VCaP (cell line): Measurements from ENCODE around the gene NTF4.
A peak's percentile ranks its signal among the peaks of the same experiment; 100 is the strongest.
"Not testable (repeated sequence)": the region's sequence is repeated elsewhere in the genome, so short reads cannot be mapped to it uniquely, and the experiment has no call there.

Experiments used
- H3K27ac ChIP-seq: fragments of 450-650 bp; 2 replicates; pipeline ENCODE4 v1.5.1; 2017
- TF ChIP-seq, protein P1 (sequence below): fragments of 450-650 bp; conservative IDR thresholded peaks from 2 replicates; pipeline ENCODE4 v1.5.1; 2017; ENCODE audit warnings: mild to moderate bottlenecking, moderate library complexity

Gene NTF4

DNA sequence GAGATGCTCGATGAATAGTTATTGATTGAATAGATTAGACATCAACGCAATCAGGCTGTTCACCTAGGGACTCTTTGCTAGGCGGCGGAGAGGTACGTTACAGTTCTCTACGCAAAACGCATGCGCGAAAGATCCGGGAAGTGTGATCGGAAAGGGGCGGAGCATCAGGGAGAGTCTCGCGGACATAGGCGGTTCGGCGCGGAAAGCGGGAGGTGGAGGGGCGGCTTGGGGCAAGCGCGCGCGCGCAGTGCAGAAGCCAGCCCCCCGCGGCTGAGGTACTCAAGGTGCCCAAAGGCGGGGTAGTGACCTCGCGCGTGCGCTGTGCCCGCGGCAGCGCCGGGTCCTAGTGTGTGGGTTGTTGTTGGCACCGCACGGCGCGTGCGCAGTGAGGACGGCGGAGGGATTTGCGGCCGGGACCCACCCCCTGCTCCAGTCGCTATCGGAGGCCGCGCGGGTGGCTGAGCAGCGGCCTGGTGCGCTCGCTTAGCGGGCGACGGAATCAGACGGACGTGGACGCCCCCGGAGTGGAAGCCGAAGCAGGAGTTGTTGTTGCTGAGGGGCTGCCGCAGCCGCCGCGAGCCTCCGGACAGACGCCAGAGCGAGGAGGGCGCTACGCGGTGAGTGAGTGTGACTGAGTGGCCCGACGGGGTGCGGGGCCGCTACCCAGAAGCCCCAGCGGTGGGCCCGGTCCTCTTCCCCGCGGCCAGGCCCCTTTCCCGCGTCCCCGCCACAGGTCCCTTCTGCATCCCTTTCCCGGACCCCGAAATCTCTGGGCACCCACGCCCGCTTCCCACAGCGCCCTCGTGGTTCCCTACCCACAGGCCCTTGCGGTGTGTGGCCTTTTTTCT, 20.6 kb upstream of the NTF4 start, which contains the start of gene SNRNP70:
Gene SNRNP70, plus strand, starts transcription at position 432 of the 848 bp plus-strand sequence. CDS start 964 bp downstream, outside the sequence.
- TF ChIP-seq, protein P1, sequence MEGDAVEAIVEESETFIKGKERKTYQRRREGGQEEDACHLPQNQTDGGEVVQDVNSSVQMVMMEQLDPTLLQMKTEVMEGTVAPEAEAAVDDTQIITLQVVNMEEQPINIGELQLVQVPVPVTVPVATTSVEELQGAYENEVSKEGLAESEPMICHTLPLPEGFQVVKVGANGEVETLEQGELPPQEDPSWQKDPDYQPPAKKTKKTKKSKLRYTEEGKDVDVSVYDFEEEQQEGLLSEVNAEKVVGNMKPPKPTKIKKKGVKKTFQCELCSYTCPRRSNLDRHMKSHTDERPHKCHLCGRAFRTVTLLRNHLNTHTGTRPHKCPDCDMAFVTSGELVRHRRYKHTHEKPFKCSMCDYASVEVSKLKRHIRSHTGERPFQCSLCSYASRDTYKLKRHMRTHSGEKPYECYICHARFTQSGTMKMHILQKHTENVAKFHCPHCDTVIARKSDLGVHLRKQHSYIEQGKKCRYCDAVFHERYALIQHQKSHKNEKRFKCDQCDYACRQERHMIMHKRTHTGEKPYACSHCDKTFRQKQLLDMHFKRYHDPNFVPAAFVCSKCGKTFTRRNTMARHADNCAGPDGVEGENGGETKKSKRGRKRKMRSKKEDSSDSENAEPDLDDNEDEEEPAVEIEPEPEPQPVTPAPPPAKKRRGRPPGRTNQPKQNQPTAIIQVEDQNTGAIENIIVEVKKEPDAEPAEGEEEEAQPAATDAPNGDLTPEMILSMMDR = no peak
- H3K27ac ChIP-seq = peak within 1 kb of the TSS; percentile 94

DNA sequence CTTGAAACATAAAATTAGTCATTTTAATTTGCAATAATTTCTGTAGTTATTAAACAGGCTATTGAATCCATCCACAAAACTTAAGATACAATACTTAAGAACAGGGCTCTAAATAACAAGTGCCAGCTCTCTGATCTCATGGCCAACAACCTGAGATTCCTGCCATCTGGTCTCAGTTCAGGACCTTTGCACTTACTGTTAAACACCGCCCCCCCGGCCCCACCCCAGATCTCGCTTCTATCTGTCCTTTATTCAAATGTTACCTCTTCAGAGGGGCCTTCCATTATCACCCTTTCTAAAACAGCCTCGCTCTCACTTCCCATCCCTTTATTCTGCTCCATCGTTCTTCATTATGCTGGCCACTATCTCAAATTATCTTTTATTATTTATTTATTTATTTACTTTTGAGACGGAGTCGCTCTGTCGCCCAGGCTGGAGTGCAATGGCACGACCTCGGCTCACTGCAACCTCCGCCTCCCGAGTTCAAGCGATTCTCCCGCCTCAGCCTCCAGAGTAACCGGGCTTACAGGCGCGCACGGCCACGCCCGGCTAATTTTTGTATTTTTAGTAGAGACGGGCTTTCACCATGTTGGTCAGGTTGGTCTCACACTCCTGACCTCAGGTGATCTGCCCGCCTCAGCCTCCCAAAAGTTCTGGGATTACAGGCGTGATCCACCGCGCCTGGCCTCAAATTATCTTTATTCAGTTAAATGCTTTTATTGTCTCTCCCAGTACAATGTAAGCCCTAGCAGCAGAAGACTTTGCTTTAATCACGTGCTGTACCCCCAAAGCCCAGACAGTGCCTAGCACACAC, 19.8 kb upstream of the NTF4 start:
- H3K27ac ChIP-seq = peak overlapping the region; percentile 94
- TF ChIP-seq, protein P1 = no peak

DNA sequence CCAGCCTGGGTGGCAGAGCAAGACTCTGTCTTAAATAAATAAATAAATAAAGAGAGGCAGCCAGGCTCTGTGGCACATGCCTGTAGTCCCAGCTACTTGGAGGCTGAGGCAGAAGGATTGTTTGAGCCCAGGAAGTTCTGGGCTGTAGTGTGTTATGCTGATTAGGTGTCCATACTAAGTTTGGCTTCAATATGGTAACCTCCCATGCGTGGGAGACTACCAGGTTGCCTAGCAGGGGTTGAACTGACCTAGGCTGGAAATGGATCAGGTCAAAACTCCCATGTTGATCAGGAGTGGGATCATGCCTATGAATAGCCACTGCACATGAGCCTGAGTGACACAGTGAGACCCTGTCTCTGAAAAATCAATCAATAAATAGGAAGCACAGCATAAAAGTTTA, 16.7 kb upstream of the NTF4 start:
- H3K27ac ChIP-seq = no peak overlapping the region
- TF ChIP-seq, protein P1 = no peak

DNA sequence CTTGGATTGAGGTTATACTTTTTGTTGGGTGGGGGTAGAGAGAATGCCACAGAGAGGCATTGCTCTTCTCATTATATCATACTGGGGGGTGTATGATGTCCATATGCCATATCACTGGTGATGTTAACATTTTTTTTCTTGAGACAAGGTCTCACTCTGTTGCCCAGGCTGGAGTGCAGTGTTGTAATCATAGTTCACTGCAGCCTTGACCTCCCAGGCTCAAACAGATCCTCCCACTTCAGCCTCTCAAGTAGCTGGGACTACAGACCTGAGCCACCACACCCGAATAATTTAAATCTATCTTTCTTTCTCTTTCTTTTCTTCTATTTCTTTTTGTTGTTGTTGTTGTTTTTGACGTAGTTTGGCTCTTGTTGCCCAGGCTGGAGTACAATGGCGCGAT, 15.8 kb upstream of the NTF4 start:
- H3K27ac ChIP-seq = no peak overlapping the region
- TF ChIP-seq, protein P1 = no peak

DNA sequence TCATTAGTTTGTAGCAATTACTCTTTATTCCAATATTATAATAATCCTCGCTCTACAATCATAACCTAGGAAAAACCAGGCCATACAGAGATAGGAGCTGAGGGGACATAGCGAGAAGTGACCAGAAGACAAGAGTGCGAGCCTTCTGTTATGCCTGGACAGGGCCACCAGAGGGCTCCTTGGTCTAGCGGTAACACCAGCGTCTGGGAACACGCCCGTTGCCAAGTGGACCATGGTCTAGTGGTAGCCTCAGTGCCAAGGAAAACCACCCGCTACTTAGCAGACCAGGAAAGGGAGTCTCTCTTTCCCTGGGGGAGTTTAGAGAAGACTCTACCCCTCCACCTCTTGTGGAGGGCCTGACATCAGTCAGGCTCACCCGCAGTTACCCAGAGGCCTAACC, 10.3 kb upstream of the NTF4 start:
- TF ChIP-seq, protein P1 = peak; percentile 92
- H3K27ac ChIP-seq = not testable (repeated sequence)

DNA sequence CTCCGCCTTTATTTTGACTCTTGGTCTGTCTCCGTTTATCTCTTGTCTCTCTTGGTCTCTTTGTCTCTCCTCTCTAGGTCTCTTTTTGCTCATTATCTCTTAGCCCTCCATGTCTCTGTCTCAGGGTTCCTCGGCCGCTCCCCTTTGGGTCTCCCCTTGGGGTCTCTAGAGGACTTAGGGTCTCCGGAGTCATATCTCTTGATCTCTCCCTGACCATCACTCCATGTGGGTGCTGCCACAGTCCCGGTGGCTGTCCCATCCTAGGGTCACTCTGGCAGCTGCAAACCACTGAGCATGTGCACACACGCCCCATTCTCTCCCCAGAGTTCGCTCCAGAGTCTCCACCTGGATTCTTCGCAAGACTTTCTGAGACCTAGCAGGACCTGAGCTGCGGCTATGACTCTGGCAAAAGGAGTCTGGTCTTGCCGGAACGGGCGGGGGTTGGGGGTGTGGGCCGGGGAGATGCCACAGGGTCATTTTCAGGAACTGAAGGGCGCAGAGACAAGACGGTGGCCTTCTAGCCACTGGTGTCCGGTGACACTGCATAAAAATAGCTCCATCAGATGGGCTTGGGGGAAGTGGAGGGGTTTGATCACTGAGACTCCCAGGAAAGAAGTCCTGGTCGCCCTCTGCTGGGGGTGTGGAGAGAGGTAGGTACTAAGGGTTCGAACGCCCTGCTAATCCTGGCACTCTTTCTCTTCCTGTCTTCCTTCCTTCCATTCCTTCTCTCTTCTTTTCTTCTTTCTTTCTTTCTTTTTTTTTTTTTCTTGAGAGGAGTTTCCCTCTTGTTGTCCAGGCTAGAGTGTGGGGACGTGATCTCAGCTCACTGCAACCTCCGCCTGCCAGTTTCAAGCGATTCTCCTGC, 9.1 kb upstream of the NTF4 start:
- H3K27ac ChIP-seq = no peak overlapping the region
- TF ChIP-seq, protein P1 = peak; percentile 28
